NCI-H2081 (cell line): ENCODE results near the gene DPP4.
"Not testable (repeated sequence)": the region's sequence is repeated elsewhere in the genome, so short reads cannot be mapped to it uniquely, and the experiment has no call there.

Experiments
- DNase-seq, 2 experiments: peaks; one replicate each; lab custom pipeline; 2025; lab: John Stamatoyannopoulos, UW

DPP4 gene

GRCh38 chr2:161955211-161955610, 118.8 kb downstream of the DPP4 start:
- no peak for DNase-seq

GRCh38 chr2:161954103-161954502, 119.9 kb downstream of the DPP4 start:
- no peak for DNase-seq

- DNase-seq, result not testable (repeated sequence)
Measured at GRCh38 chr2:161953367-161953766, 120.6 kb downstream of the DPP4 start.

- no peak for DNase-seq
Measured at GRCh38 chr2:161952783-161953191, 121.2 kb downstream of the DPP4 start.

GRCh38 chr2:161947836-161948235, 126.2 kb downstream of the DPP4 start:
- DNase-seq, result peak in 1 of 2 experiments; percentile 26

GRCh38 chr2:161947406-161947805, 126.6 kb downstream of the DPP4 start:
- DNase-seq, result no peak

- DNase-seq, result peak; percentile 11 to 58
Measured at GRCh38 chr2:161946489-161947107, 127.4 kb downstream of the DPP4 start.

- no peak for DNase-seq
Measured at GRCh38 chr2:161943011-161943410, 131.0 kb downstream of the DPP4 start.
